SW 1271 (cell line): ENCODE results near the gene LAD1.
A peak's percentile ranks its signal among the peaks of the same experiment; 100 is the strongest.

Experiments used
- DNase-seq, 2 experiments: peaks; one replicate each; lab custom pipeline; 2025; lab: John Stamatoyannopoulos, UW

Gene LAD1

DNA sequence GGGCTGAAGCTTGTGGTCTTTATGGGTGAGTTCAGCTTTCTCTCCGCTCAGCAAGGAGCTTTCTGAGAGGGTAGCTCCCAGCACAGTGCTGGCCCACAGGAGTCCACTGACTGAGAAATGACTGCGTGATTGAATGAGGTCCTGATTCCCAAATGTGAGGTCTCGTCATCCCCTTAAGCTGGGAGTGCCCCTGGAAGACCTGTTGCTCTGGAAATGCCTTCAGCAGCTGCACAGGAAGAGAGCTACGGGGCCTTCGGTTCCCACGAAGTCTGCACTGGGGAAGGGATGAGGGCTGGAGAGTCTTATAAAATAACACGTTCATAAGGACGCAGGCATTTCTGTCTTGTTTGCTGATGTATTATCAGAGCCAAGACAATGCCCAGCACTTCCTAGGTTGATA is 35.7 kb downstream of the LAD1 start:
- DNase-seq, result no peak

GRCh38 chr1:201362906-201363305 is 36.2 kb downstream of the LAD1 start:
- no peak for DNase-seq

DNA sequence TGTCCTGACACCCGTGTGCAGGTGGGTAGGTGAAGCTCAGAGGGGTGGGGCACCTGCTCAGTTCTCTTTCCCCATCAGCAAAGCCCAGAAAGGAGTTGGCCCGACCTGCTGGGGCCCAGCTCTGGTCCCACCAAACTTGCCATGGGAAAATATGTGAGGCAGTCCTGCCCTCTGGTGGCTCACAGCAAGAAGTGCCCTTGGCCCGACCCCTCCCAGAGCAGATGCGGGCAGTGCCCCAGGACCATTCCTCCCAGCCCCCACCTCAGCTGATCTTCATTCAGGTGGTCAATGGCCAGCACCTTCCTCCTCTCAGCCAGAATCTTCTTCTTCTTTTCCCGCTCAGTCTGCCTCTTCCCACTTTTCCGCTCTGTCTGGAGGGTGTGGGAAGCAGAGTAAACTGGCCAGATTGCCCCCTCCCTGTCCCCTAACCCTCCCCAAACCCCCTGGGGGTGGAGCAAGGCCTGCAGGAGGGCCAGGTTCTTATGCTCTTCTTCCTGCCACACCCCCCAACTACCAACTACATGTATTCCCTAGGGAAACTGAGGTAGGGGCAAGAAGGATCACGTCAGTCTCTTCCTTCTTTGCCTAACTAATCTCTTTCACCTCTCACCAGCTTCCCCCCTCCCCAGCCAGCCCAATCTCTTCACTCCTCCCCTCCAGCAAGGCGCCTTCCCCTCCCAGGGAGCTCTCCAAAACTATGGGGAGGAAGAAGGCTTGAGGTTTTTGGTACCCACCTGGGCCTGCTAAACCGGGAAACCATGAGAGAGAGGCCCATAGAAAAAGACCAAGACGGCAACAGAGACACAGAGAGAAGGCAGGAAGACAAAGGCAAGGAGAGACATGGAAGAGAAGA is 37.2 kb downstream of the LAD1 start:
- peak in 1 of 2 experiments; percentile 22 for DNase-seq

DNA sequence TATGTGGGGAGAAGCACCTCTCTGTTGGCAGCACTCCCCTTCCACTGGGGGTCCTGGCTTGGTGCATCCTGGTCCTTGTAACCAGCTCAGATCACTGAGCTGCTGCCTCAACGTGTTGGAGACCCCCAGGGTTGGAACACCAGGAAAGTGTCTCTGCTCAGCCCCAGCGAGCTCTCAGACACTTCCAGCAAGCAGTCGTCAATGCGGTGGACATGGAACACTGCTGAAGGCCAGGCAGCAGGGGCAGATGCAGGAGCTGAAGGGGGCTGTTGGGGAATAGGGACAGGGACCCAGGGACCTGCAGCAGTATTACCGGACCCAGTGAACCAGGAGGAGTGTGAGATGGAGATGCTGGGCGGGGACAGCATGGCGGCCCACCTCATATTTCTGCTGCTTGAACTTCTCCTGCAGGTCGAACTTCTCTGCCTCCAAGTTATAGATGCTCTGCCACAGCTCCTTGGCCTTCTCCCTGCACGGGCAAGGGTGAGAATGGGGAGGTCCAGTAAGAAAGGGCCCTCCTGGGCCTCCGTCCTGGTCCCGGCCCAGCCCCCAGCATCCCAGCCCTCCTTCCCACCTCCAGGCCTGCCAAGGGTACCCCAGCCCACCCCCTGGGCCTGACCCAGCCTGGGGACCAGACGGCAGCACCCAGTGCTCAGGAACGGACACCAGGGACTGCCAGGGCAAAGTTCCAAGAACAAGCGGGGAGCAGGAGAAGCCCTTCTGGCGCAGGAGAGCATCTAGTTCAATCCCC is 38.0 kb downstream of the LAD1 start:
- DNase-seq, result no peak

GRCh38 chr1:201360486-201360885 is 38.6 kb downstream of the LAD1 start:
- no peak for DNase-seq

GRCh38 chr1:201359873-201360210 is 39.3 kb downstream of the LAD1 start:
- DNase-seq, result no peak

DNA sequence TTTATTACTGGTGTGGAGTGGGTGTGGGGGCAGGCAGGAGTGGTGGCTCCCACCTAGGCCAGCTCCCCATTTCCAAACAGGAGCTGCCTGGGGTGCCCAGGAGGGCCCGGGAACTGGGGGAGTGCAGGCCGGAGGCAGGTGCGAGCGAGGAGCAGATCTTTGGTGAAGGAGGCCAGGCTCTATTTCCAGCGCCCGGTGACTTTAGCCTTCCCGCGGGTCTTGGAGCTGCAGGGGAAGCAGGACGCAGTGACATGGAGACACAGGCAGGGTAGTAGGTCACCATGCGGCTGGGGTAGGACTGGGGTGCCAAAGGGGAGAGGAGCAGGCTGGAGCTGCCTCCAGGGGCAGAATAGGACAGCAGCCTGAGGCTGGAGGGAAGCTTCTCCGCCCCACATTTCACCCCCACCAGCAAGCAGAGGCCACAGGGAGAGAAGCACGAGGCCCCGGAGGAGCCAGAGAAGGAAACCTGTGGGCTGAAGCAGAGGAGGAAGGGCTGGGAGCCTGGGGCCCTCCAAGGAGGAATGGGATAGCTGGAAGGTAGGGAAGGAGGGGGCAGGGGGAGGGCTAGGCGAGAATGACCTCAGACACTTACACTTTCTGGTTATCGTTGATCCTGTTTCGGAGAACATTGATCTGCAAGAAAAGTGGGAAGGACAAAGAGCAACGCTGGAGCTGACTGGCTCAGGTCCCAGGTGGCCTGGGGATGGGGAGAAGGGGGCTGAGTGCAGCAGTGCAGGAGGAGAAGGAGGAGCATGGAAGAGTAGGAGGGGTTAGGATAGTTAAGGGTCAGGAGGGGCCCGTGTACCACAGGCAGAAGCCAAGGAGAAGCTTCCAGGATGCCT is 39.9 kb downstream of the LAD1 start:
- DNase-seq, result no peak

DNA sequence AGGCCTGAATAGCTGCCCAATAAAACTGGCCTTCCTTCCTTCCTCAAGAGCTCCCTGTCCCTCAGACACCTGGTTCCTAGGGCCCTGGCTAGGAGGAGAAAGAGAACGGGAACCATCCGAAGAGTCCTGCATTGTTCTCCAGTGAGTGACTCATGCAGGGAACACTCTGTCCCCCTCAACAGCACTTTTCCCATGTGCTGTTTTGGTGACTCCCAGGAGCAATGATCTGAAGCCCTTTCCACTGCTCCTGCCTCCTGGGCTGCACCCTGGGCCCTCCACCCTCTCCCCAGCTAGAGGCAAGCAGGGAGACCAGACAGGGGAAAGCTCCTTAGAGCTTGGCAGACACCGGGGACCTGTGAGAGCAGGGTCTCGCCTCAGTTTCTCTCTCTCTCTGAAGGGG is 40.5 kb downstream of the LAD1 start:
- DNase-seq, result no peak

- no peak for DNase-seq
Measured at GRCh38 chr1:201357636-201358348, 41.3 kb downstream of the LAD1 start.

- no peak for DNase-seq
Measured at GRCh38 chr1:201357211-201357610, 41.9 kb downstream of the LAD1 start.

- no peak for DNase-seq
Measured at GRCh38 chr1:201356701-201357100, 42.4 kb downstream of the LAD1 start.

DNA sequence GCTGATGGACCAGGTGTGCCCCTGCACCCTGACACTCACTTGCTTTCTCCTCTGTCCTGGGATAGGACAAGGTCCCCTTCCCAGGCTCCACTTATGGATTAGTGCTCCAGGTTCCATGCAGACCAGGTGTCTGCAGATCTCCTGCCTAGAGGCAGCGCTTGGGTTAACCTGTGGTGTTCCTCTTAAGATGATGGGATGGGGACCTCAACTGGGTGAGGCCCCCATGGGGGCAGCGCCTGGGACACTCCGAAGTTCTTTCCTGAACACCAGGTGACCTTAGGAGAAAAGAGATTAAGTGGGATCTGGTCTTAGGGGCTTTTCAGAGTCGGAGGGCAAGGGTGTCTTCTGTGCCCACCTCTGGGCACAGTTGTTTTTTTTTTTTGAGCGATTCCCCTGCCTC is 42.9 kb downstream of the LAD1 start:
- no peak for DNase-seq

DNA sequence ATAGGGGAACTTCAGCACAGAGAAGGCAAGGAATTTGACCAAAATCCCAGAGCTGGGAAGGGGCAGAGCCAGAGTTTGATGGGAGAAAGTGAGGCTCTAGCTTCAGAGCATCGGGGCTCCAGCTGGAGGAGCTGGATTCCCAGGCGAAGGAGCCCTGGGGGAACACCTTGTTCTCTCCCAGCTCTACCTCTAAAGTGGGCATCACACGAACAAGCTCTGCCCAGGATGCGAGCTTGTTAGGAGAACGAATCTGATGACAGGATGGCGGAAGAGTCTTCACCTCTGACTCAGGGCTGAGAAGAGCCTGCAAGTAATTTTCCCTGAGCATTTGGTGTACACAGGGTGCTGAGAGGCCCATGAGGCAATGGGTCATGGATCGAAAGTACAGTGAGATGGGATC is 43.7 kb downstream of the LAD1 start:
- no peak for DNase-seq

- no peak for DNase-seq
Measured at GRCh38 chr1:201354901-201355295, 44.2 kb downstream of the LAD1 start.

- DNase-seq, result no peak
Measured at GRCh38 chr1:201354151-201354900, 44.8 kb downstream of the LAD1 start.

GRCh38 chr1:201353186-201353940 is 45.8 kb downstream of the LAD1 start:
- DNase-seq, result no peak

- DNase-seq, result no peak
Measured at GRCh38 chr1:201351617-201352016, 47.5 kb downstream of the LAD1 start.

GRCh38 chr1:201350884-201351283 is 48.2 kb downstream of the LAD1 start:
- DNase-seq, result no peak

GRCh38 chr1:201350361-201350725 is 48.8 kb downstream of the LAD1 start:
- no peak for DNase-seq

DNA sequence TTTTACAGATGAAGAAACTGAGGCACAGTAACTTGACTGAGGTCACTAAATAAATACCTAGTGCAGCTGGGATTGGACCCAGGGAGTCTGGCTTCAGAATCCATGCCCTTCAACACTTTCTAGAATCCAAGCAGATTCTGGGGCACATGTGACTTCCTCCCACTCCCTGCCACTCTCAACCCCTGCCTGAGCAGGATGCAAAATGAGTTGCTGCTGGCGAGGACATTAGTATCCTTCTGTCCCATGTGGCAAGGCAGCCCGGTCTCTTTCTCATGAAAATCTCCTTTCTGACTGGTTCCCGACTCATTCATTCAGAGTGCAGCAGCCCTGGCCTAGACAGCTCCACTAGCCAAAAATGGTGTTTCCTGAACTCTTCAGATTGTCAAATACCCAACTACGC is 50.0 kb downstream of the LAD1 start:
- DNase-seq, result no peak

DNA sequence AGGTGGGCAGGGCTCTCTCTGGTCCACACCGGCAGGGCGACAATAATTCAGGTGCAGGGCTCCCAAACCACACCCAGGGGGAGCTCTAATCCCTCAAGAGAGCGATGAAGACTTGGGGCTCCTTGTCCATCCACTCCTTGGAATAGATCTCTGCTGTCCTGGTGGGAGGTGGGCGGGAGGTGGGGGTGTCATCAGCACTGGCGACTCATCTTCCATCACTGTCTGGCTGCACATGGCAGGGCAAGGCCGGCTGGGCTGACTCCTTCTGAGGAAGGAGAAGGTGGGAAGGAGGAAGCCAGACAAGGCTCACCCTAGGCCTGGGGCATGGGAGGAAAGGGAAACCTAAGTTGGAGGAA is 50.9 kb downstream of the LAD1 start:
- DNase-seq, result peak in 1 of 2 experiments; percentile 25
